H9 (cell line): ENCODE measurements around the gene PTTG1IP. TPM values are rescaled to one million over a fixed set of nuclear protein-coding genes. Genes with fewer than 3 reads are reported as not detected.

Experiments used
- DNase-seq: peaks from one replicate; pipeline ENCODE4 v3.0.0-alpha.2; 2017
- H2AFZ ChIP-seq: one replicate; pipeline ENCODE4 v1.6.1; 2013; ENCODE audit warnings: mild to moderate bottlenecking, low read length, control low read depth, moderate library complexity
- H2AK5ac ChIP-seq: 2 replicates; pipeline ENCODE4 v1.6.1; 2013; ENCODE audit warnings: low read length, control low read depth, mixed read lengths; ENCODE audit not compliant: insufficient read length
- H2BK120ac ChIP-seq: one replicate; pipeline ENCODE4 v1.6.1; 2013; ENCODE audit warnings: low read depth, mild to moderate bottlenecking, low read length, control low read depth, inconsistent platforms; ENCODE audit not compliant: poor library complexity, severe bottlenecking
- H2BK12ac ChIP-seq: 2 replicates; pipeline ENCODE4 v1.6.1; 2013; ENCODE audit warnings: low read length, control low read depth, mixed read lengths, low read depth; ENCODE audit not compliant: insufficient read length
- H2BK15ac ChIP-seq: 2 replicates; pipeline ENCODE4 v1.6.1; 2013; ENCODE audit warnings: low read depth, low read length, control low read depth
- H2BK20ac ChIP-seq: one replicate; pipeline ENCODE4 v1.6.1; 2013; ENCODE audit warnings: low read depth, mild to moderate bottlenecking, low read length, control low read depth, inconsistent platforms; ENCODE audit not compliant: poor library complexity, severe bottlenecking
- H2BK5ac ChIP-seq: 2 replicates; pipeline ENCODE4 v1.6.1; 2013; ENCODE audit warnings: low read length, control low read depth, mixed read lengths; ENCODE audit not compliant: insufficient read length
- H3K14ac ChIP-seq: 2 replicates; pipeline ENCODE4 v1.6.1; 2013; ENCODE audit warnings: low read length, control low read depth; ENCODE audit not compliant: insufficient read depth
- H3K18ac ChIP-seq: 2 replicates; pipeline ENCODE4 v1.6.1; 2013; ENCODE audit warnings: low read depth, mild to moderate bottlenecking, mixed read lengths, low read length, control low read depth; ENCODE audit not compliant: insufficient read length
- H3K23ac ChIP-seq: 2 replicates; pipeline ENCODE4 v1.6.1; 2013; ENCODE audit warnings: low read length, control low read depth, mixed read lengths, low read depth; ENCODE audit not compliant: insufficient read length
- H3K23me2 ChIP-seq: 2 replicates; pipeline ENCODE4 v1.6.1; 2013; ENCODE audit warnings: low read depth, mild to moderate bottlenecking, mixed read lengths, low read length, control low read depth; ENCODE audit not compliant: insufficient read length, poor library complexity, severe bottlenecking
- H3K27ac ChIP-seq: 2 replicates; pipeline ENCODE4 v1.5.1; 2013; ENCODE audit warnings: low read length, control low read depth, mixed read lengths, low read depth; ENCODE audit not compliant: insufficient read length
- H3K27me3 ChIP-seq: 2 replicates; pipeline ENCODE4 v1.6.1; 2013; ENCODE audit warnings: low read length, control low read depth, inconsistent platforms; ENCODE audit not compliant: insufficient read depth
- H3K4ac ChIP-seq: 2 replicates; pipeline ENCODE4 v1.6.1; 2013; ENCODE audit warnings: low read depth, mild to moderate bottlenecking, control low read depth, inconsistent platforms, low read length, moderate library complexity
- H3K4me1 ChIP-seq: 2 replicates; pipeline ENCODE4 v1.6.1; 2013; ENCODE audit warnings: low read length, control low read depth, inconsistent platforms; ENCODE audit not compliant: insufficient read depth
- H3K4me2 ChIP-seq: 2 replicates; pipeline ENCODE4 v1.6.1; 2013; ENCODE audit warnings: low read length, control low read depth, mixed read lengths; ENCODE audit not compliant: insufficient read length, insufficient read depth
- H3K56ac ChIP-seq: 2 replicates; pipeline ENCODE4 v1.6.1; 2013; ENCODE audit warnings: low read depth, mild to moderate bottlenecking, mixed read lengths, low read length, control low read depth; ENCODE audit not compliant: insufficient read length
- H3K79me1 ChIP-seq: 2 replicates; pipeline ENCODE4 v1.6.1; 2013; ENCODE audit warnings: low read depth, mild to moderate bottlenecking, moderate library complexity, low read length, control low read depth, inconsistent platforms; ENCODE audit not compliant: insufficient read depth, poor library complexity, severe bottlenecking
- H3K79me2 ChIP-seq: 2 replicates; pipeline ENCODE4 v1.6.1; 2013; ENCODE audit warnings: low read length, control low read depth, inconsistent platforms; ENCODE audit not compliant: insufficient read depth
- H3K9ac ChIP-seq: 2 replicates; pipeline ENCODE4 v1.6.1; 2013; ENCODE audit warnings: low read length, control low read depth, mixed read lengths; ENCODE audit not compliant: insufficient read length; ENCODE audit errors: extremely low read depth
- H3K9me3 ChIP-seq: one replicate; pipeline ENCODE4 v1.6.1; 2013; ENCODE audit warnings: low read depth, low read length, inconsistent platforms; ENCODE audit not compliant: control insufficient read depth
- H3T11ph ChIP-seq: one replicate; pipeline ENCODE4 v1.6.1; 2013; ENCODE audit warnings: mild to moderate bottlenecking, low read length, control low read depth, inconsistent platforms
- H4K20me1 ChIP-seq: one replicate; pipeline ENCODE4 v1.6.1; 2013; ENCODE audit not compliant: control insufficient read depth, insufficient read length, insufficient read depth
- H4K5ac ChIP-seq: 2 replicates; pipeline ENCODE4 v1.6.1; 2013; ENCODE audit warnings: low read depth, mild to moderate bottlenecking, mixed read lengths, low read length, control low read depth; ENCODE audit not compliant: insufficient read length
- H4K8ac ChIP-seq: replicated peaks from 2 replicates; pipeline ENCODE4 v1.6.1; 2013; ENCODE audit warnings: low read length, control low read depth, mixed read lengths, low read depth; ENCODE audit not compliant: insufficient read length
- H4K91ac ChIP-seq: 2 replicates; pipeline ENCODE4 v1.6.1; 2013; ENCODE audit warnings: low read depth, mild to moderate bottlenecking, moderate library complexity, mixed read lengths, low read length, control low read depth; ENCODE audit not compliant: insufficient read length
- H3K27ac Mint-ChIP-seq, 3 experiments: 2 replicates in 2 of 3; 3 replicates in 1 of 3; pipeline ENCODE4 v1.8.0; 2020 to 2021; ENCODE audit warnings: mixed read lengths in 3 of 3, mild to moderate bottlenecking in 1 of 3, moderate library complexity in 1 of 3
- H3K27me3 Mint-ChIP-seq: 2 replicates; pipeline ENCODE4 v1.8.0; 2021; ENCODE audit warnings: low read depth, mild to moderate bottlenecking, moderate library complexity, mixed read lengths
- H3K36me3 Mint-ChIP-seq, 3 experiments: 2 replicates in 2 of 3; 3 replicates in 1 of 3; pipeline ENCODE4 v1.8.0; 2020 to 2021; ENCODE audit warnings: low read depth in 3 of 3, mixed read lengths in 3 of 3; ENCODE audit not compliant: insufficient read depth in 1 of 3
- H3K4me1 Mint-ChIP-seq, 2 experiments: 2 replicates each; pipeline ENCODE4 v1.8.0; 2020; ENCODE audit warnings: mixed read lengths in 2 of 2
- H3K4me3 Mint-ChIP-seq, 2 experiments: 2 replicates in 1 of 2; 3 replicates in 1 of 2; pipeline ENCODE4 v1.8.0; 2020 to 2021; ENCODE audit warnings: mild to moderate bottlenecking in 2 of 2, mixed read lengths in 2 of 2, moderate library complexity in 1 of 2
- H3K9me3 Mint-ChIP-seq, 2 experiments: 2 replicates in 1 of 2; 3 replicates in 1 of 2; pipeline ENCODE4 v1.8.0; 2020; ENCODE audit warnings: mild to moderate bottlenecking in 2 of 2, mixed read lengths in 2 of 2, moderate library complexity in 1 of 2
- WGBS: extraction: QIAGEN DNeasy Blood & Tissue Kit; methylation state at CpG from one replicate; pipeline ENCODE4 v1.1.7; 2013; ENCODE audit warnings: missing lambda C conversion rate, low lambda C conversion rate, mixed read lengths; ENCODE audit not compliant: insufficient read length; ENCODE audit errors: extremely low coverage; 5-methylcytosine and 5-hydroxymethylcytosine counted together
- total RNA-seq: library from RNA; stranded (reverse); gene quantifications from 2 replicates; pipeline ENCODE4 v1.2.1, GENCODE V29; 2021
- TF ChIP-seq, protein P1 (sequence below): fragments of 200-600 bp; sonication (generic); conservative IDR thresholded peaks from 3 replicates; pipeline ENCODE4 v1.8.0; 2021; ENCODE audit warnings: antibody characterized with exemption, mild to moderate bottlenecking

The PTTG1IP gene
- total RNA-seq, 1 experiment from 2014 or later, result 107 TPM

DNA sequence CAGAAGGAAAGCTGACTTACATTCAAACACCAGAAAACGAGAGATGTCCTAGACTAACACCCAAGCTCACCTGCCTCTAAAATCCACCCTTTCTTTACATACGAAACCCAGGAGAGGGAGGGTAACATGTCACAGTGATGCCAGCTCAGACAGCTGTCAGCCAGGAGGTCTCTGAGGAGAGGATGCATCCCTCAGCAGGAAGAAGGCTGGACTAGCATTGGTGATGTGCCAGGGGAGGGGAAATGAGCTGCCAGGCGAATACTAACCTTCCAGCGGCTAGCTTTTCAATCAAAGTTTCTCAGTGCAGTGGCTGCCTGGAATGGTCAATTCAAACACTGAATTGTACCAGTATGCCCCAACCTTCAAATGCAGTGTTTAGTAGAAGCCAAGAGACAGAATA lies 68.3 kb downstream of the PTTG1IP start:
- Mint-ChIP-seq H3K4me1 (peaks cover 14 to 17% of the 10 kb centered on the region in 2 experiments), H3K36me3 (peaks cover 9 to 48% (median 45%) of the 10 kb centered on the region in 3 experiments; a peak in 5 of 7 replicates), H3K9me3 (no peaks in the 10 kb centered on the region), H3K27ac (no peak overlapping the region), H3K4me3 (no peak overlapping the region), H3K27me3 (no peaks in the 10 kb centered on the region)
- Histone ChIP-seq H3K79me2 (peaks cover 5% of the 10 kb centered on the region; the same call in 1 of the 2 replicates), H3K23me2 (peaks cover 13% of the 10 kb centered on the region), H3K56ac (no peak overlapping the region), H3K9ac (no peak overlapping the region), H3K14ac (no peak overlapping the region), H2BK12ac (no peak overlapping the region), H3K23ac (no peak overlapping the region), H3K79me1 (no peaks in the 10 kb centered on the region), H2AK5ac (no peak overlapping the region), H4K5ac (no peak overlapping the region), H4K20me1 (no peaks in the 10 kb centered on the region), H3K27me3 (no peaks in the 10 kb centered on the region), H2BK5ac (no peak overlapping the region), H2BK15ac (no peak overlapping the region), H3K27ac (no peak overlapping the region), H2BK120ac (no peak overlapping the region), H3T11ph (no peak overlapping the region), H2BK20ac (no peak overlapping the region), H4K8ac (no peak overlapping the region), H3K18ac (no peak overlapping the region), H3K4me2 (no peak overlapping the region), H3K9me3 (no peaks in the 10 kb centered on the region), H3K4me1 (no peaks in the 10 kb centered on the region), H2AFZ (no peak overlapping the region), H4K91ac (no peak overlapping the region), H3K4ac (no peak overlapping the region)
- TF ChIP-seq, protein P1, sequence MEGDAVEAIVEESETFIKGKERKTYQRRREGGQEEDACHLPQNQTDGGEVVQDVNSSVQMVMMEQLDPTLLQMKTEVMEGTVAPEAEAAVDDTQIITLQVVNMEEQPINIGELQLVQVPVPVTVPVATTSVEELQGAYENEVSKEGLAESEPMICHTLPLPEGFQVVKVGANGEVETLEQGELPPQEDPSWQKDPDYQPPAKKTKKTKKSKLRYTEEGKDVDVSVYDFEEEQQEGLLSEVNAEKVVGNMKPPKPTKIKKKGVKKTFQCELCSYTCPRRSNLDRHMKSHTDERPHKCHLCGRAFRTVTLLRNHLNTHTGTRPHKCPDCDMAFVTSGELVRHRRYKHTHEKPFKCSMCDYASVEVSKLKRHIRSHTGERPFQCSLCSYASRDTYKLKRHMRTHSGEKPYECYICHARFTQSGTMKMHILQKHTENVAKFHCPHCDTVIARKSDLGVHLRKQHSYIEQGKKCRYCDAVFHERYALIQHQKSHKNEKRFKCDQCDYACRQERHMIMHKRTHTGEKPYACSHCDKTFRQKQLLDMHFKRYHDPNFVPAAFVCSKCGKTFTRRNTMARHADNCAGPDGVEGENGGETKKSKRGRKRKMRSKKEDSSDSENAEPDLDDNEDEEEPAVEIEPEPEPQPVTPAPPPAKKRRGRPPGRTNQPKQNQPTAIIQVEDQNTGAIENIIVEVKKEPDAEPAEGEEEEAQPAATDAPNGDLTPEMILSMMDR, result no peak
- no peak for DNase-seq
- no CpG with 5 or more reads among the region's 4 CpGs for WGBS
